Kidney (tissue), 14 donors: ENCODE data around the gene GSG1. TPM values are rescaled to one million over a fixed set of nuclear protein-coding genes. Genes with fewer than 3 reads are reported as not detected.

ENCODE experiments used
- DNase-seq, 5 donors: peaks; one replicate each; pipeline ENCODE4 v3.0.0-alpha.2; 2013 to 2020
- FAIRE-seq: peaks from 2 replicates; lab custom pipeline; 2012; peaks lifted over from hg19 to GRCh38; lab: Jason Lieb, UNC
- H3K27ac ChIP-seq, 2 donors: one replicate each; pipeline ENCODE4 v1.7.0; 2013; ENCODE audit warnings: low read depth in 2 of 2, low read length in 2 of 2, inconsistent platforms in 1 of 2
- H3K27me3 ChIP-seq: one replicate; pipeline ENCODE4 v1.7.1; 2013; ENCODE audit warnings: low read length, inconsistent platforms; ENCODE audit not compliant: control insufficient read depth, insufficient read depth
- H3K36me3 ChIP-seq, 3 donors: one replicate each; pipeline versions ENCODE4 v1.7.0 to v1.7.1; 2013; ENCODE audit warnings: low read length in 3 of 3, control low read depth in 1 of 3, inconsistent platforms in 1 of 3; ENCODE audit not compliant: insufficient read depth in 3 of 3, control insufficient read depth in 2 of 3
- H3K4me1 ChIP-seq, 3 donors: one replicate each; pipeline versions ENCODE4 v1.7.0 to v1.7.1; 2013; ENCODE audit warnings: low read length in 3 of 3, inconsistent platforms in 1 of 3, low read depth in 1 of 3; ENCODE audit not compliant: control insufficient read depth in 2 of 3, insufficient read depth in 2 of 3
- H3K4me3 ChIP-seq, 3 donors: one replicate each; pipeline versions ENCODE4 v1.7.0 to v1.8.1; 2013; ENCODE audit warnings: low read length in 3 of 3, control low read depth in 1 of 3, inconsistent platforms in 1 of 3
- H3K9ac ChIP-seq, 3 donors: one replicate each; pipeline versions ENCODE4 v1.7.0 to v1.7.1; 2013; ENCODE audit warnings: low read length in 3 of 3, control low read depth in 1 of 3, inconsistent platforms in 1 of 3
- H3K9me3 ChIP-seq, 3 donors: one replicate each; pipeline versions ENCODE4 v1.7.0 to v1.7.1; 2013; ENCODE audit warnings: low read length in 3 of 3, control low read depth in 1 of 3, inconsistent platforms in 1 of 3; ENCODE audit not compliant: control insufficient read depth in 2 of 3, insufficient read depth in 1 of 3
- CTCF ChIP-seq: IDR thresholded peaks from 3 replicates; pipeline ENCODE4 v1.5.1; 2012; ENCODE audit warnings: mild to moderate bottlenecking, moderate library complexity, borderline replicate concordance; ENCODE audit not compliant: insufficient read depth; ENCODE audit errors: extremely low read depth
- intact Hi-C: fragments of 100-400 bp; cut with DNase I; formaldehyde crosslinking; loops from one replicate; pipeline ENCODE4 v1.11.1; 2022
- polyA plus RNA-seq: library from polyadenylated mRNA; stranded (reverse); fragments of 350-450 nt; fragmentation: Illumina TruSeq; extraction: RNeasy Lipid Tissue Mini Kit (QIAGEN cat#74804); gene quantifications from one replicate; pipeline ENCODE4 v1.2.3, GENCODE V29; 2014; ENCODE audit warnings: low read depth, low replicate concordance; ENCODE audit not compliant: insufficient read depth
- total RNA-seq: library from RNA; stranded (reverse); fragmentation: NEBNext Ultra II Directional; extraction: Animal tissue kit (Norgen Biotek cat#: 25700); gene quantifications from one replicate; pipeline ENCODE4 v1.2.1, GENCODE V29; 2021
- donor health status: control.
- donor health status: control.
- donor health status: control.
- donor health status: control.
- donor health status: control.
- donor health status: DM: yes; HTN: yes; CAD: no.
- donor health status: Normal renal cell carcinoma (clear cell type).

GSG1 gene
- total and polyA plus RNA-seq, 2 donors from 2014 or later, result 0.19 to 0.34 TPM

- Histone ChIP-seq H3K36me3 (no peaks in the 10 kb centered on the region), H3K9me3 (peaks cover 0 to 5% (median 0%) of the 10 kb centered on the region in 3 donors), H3K4me3 (no peak overlapping the region), H3K27me3 (no peaks in the 10 kb centered on the region), H3K4me1 (no peaks in the 10 kb centered on the region), H3K9ac (no peak overlapping the region), H3K27ac (no peak overlapping the region)
- intact Hi-C loops, result no loop called here
- FAIRE-seq, result no peak
- no peak for DNase-seq
- no peak for TF ChIP-seq CTCF
Measured at GRCh38 chr12:13152281-13152680, 48.8 kb upstream of the GSG1 start.

GRCh38 chr12:13149411-13149810 lies 45.9 kb upstream of the GSG1 start:
- Histone ChIP-seq H3K36me3 (no peaks in the 10 kb centered on the region), H3K4me1 (no peaks in the 10 kb centered on the region), H3K9me3 (peaks cover 0 to 5% (median 0%) of the 10 kb centered on the region in 3 donors), H3K27ac (no peak overlapping the region), H3K27me3 (no peaks in the 10 kb centered on the region), H3K4me3 (no peak overlapping the region), H3K9ac (no peak overlapping the region)
- DNase-seq, result no peak
- no peak for FAIRE-seq
- intact Hi-C loops, result no loop called here
- TF ChIP-seq CTCF, result no peak

GRCh38 chr12:13148485-13148847 lies 45.0 kb upstream of the GSG1 start:
- intact Hi-C loops, result no loop called here
- no peak for DNase-seq
- no peak for FAIRE-seq
- no peaks in the 10 kb centered on the region for H3K4me1 ChIP-seq
- no peaks in the 10 kb centered on the region for H3K27me3 ChIP-seq
- peaks cover 0 to 5% (median 0%) of the 10 kb centered on the region in 3 donors for H3K9me3 ChIP-seq
- no peaks in the 10 kb centered on the region for H3K36me3 ChIP-seq
- no peak overlapping the region for H3K9ac ChIP-seq
- H3K27ac ChIP-seq, result no peak overlapping the region
- no peak overlapping the region for H3K4me3 ChIP-seq
- no peak for TF ChIP-seq CTCF
